Tibial nerve (tissue), 4 donors: ENCODE results near the gene DNAJC6. TPM values are rescaled to one million over a fixed set of nuclear protein-coding genes. Genes with fewer than 3 reads are reported as not detected.

Experiments used
- DNase-seq, 2 donors: peaks; one replicate each; pipeline ENCODE4 v3.0.0-alpha.2; 2019; ENCODE audit warnings: low spot score in 2 of 2
- H3K27ac ChIP-seq, 4 donors: fragments of 200-600 bp; sonication (generic) in 3 of 4; one replicate each; pipeline ENCODE4 v1.5.1; 2017 to 2019; ENCODE audit warnings: mild to moderate bottlenecking in 1 of 4
- H3K27me3 ChIP-seq, 2 donors: fragments of 200-600 bp; sonication (generic) in 1 of 2; one replicate each; pipeline versions ENCODE4 v1.5.1 to v1.6.0; 2017 to 2019
- H3K36me3 ChIP-seq, 3 donors: fragments of 200-600 bp; sonication (generic); one replicate each; pipeline ENCODE4 v1.5.1; 2018 to 2019
- H3K4me1 ChIP-seq, 4 donors: fragments of 200-600 bp; sonication (generic) in 3 of 4; one replicate each; pipeline ENCODE4 v1.5.1; 2017 to 2019
- H3K4me3 ChIP-seq, 4 donors: fragments of 200-600 bp; sonication (generic) in 3 of 4; one replicate each; pipeline ENCODE4 v1.5.1; 2017 to 2019; ENCODE audit warnings: mild to moderate bottlenecking in 1 of 4, moderate library complexity in 1 of 4
- H3K9me3 ChIP-seq, 4 donors: fragments of 200-600 bp; sonication (generic) in 3 of 4; one replicate each; pipeline ENCODE4 v1.5.1; 2017 to 2019
- EP300 ChIP-seq, 2 donors: sonication (generic); formaldehyde crosslinking; IDR thresholded peaks; one replicate each; pipeline ENCODE4 v1.6.1; 2017; ENCODE audit warnings: antibody characterized with exemption in 2 of 2, mild to moderate bottlenecking in 1 of 2
- POLR2A ChIP-seq, 2 donors: fragments of 450-650 bp; IDR thresholded peaks; one replicate each; pipeline ENCODE4 v1.6.1; 2017; ENCODE audit warnings: antibody characterized with exemption in 2 of 2, mild to moderate bottlenecking in 2 of 2, moderate library complexity in 2 of 2
- WGBS, 2 donors: methylation state at CpG; one replicate each; pipeline ENCODE4 v1.1.5; 2018; 5-methylcytosine and 5-hydroxymethylcytosine counted together
- total RNA-seq, 4 donors: library from RNA; depleted of rRNA; stranded (reverse); fragments of >200 nt; gene quantifications; one replicate each; pipeline ENCODE4 v1.1.0, GENCODE V29; 2016
- TF ChIP-seq, protein P1 (sequence below), 5 experiments: fragments of 200-600 bp in 3 of 5; fragments of 450-650 bp in 2 of 5; sonication (generic) in 3 of 5; IDR thresholded peaks; one replicate each; pipeline ENCODE4 v1.5.1; 2016 to 2019; ENCODE audit warnings: antibody characterized with exemption in 5 of 5, mild to moderate bottlenecking in 3 of 5, moderate library complexity in 2 of 5

DNAJC6 gene
- total RNA-seq, 4 donors from 2014 or later: 11.4 to 19.2 (median 16.9) TPM

DNA sequence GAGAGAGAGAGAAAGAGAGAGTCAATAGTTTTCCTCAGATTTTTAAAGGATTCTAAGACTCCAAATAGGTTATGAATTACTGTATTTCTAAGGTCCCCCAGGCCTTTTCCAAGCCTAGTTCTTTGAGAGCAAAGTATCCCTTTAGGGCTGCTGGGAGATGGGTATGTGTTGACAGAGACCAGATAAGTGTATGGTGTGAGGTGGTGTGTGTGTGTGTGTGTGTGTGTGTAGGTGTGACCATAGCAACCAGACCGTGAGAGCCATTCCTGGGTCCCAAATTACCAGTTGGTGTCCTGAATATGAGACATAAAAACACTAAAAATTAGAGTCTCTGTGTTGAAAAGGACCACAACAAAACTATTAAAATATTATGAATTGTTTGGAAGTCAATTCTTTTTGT, 41.7 kb upstream of the DNAJC6 start:
- TF ChIP-seq POLR2A (IDR thresholded peaks at IDR 0.05): no peak
- TF ChIP-seq, protein P1, sequence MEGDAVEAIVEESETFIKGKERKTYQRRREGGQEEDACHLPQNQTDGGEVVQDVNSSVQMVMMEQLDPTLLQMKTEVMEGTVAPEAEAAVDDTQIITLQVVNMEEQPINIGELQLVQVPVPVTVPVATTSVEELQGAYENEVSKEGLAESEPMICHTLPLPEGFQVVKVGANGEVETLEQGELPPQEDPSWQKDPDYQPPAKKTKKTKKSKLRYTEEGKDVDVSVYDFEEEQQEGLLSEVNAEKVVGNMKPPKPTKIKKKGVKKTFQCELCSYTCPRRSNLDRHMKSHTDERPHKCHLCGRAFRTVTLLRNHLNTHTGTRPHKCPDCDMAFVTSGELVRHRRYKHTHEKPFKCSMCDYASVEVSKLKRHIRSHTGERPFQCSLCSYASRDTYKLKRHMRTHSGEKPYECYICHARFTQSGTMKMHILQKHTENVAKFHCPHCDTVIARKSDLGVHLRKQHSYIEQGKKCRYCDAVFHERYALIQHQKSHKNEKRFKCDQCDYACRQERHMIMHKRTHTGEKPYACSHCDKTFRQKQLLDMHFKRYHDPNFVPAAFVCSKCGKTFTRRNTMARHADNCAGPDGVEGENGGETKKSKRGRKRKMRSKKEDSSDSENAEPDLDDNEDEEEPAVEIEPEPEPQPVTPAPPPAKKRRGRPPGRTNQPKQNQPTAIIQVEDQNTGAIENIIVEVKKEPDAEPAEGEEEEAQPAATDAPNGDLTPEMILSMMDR (IDR thresholded peaks at IDR 0.05): no peak
- no peak for TF ChIP-seq EP300 (IDR thresholded peaks at IDR 0.05)
- Histone ChIP-seq H3K27ac (no peak overlapping the region), H3K9me3 (no peaks in the 10 kb centered on the region), H3K27me3 (peaks cover 0 to 6% of the 10 kb centered on the region in 2 donors), H3K4me1 (peaks cover 0 to 28% (median 0%) of the 10 kb centered on the region in 4 donors), H3K4me3 (no peak overlapping the region), H3K36me3 (no peaks in the 10 kb centered on the region)
- no peak for DNase-seq
- WGBS, 2 donors: 65 to 72% methylated on average over 1 of the region's 1 CpG

DNA sequence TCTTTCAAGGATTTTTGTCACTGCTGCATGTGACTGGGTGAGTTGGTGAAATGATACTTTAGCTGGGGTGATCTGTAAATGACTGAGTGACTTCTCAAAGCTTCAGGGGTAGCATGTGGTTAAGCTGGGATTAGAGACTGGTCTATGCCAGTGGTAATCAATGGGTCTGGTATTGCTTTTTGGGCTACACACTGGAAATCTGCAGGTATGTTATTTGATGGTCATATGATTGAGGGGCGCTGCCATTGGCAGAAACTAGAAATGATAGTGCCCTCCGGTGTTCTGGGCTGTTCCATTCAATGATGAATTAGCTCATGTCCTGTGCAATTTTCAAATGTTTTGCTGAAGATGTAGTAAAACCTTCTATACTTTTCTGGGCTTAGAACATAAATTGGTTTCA, 39.7 kb upstream of the DNAJC6 start:
- H3K4me1 ChIP-seq: peaks cover 0 to 21% (median 0%) of the 10 kb centered on the region in 4 donors
- H3K36me3 ChIP-seq: no peaks in the 10 kb centered on the region
- TF ChIP-seq EP300 (IDR thresholded peaks at IDR 0.05) (no peak), POLR2A (IDR thresholded peaks at IDR 0.05) (no peak)
- TF ChIP-seq, protein P1 (IDR thresholded peaks at IDR 0.05): no peak
- H3K4me3 ChIP-seq: no peak overlapping the region
- H3K27ac ChIP-seq: no peak overlapping the region
- no peak for DNase-seq
- WGBS, 2 donors: 83 to 95% methylated on average over 2 of the region's 2 CpGs
- no peaks in the 10 kb centered on the region for H3K9me3 ChIP-seq
- peaks cover 0 to 3% of the 10 kb centered on the region in 2 donors for H3K27me3 ChIP-seq

DNA sequence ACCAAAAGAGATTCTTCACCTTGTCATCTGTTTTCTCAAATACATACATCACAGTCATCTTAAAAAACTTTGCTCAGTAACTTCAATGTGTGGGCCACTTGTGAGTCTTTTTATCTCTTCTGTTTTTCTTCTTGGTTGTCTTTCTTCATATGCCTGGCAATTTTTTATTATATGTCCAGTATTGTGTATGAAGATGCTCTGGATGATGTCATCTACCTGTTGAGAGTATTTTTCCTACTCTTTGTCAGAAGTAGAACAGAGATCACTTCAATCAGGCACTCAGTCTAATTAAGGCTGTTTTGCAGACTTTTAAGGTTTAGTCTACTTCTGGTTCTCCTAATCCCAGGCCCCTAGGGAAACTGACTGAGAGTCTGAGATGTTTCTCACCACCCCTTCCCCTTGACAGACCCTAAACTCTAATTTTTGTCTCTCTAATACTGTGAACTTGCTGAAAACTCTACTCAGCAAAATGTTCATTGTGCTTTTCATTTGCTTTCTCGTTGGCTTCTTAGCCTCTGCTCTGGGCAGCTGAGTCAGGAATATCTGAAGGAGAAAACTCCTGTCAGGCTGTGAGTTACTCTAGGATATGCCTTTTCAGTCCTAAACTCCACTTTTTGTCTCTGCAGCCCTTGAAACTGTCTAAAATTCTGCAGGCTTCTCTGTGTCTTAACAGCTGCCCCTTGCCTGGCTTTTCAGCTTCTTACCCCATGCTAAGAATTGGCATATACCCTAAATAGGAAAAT, 33.0 kb upstream of the DNAJC6 start:
- H3K27me3 ChIP-seq: no peaks in the 10 kb centered on the region
- H3K9me3 ChIP-seq: no peaks in the 10 kb centered on the region
- no peaks in the 10 kb centered on the region for H3K36me3 ChIP-seq
- no peak overlapping the region for H3K4me3 ChIP-seq
- TF ChIP-seq EP300 (IDR thresholded peaks at IDR 0.05) (no peak), POLR2A (IDR thresholded peaks at IDR 0.05) (no peak)
- TF ChIP-seq, protein P1 (IDR thresholded peaks at IDR 0.05): no peak
- H3K27ac ChIP-seq: no peak overlapping the region
- no peaks in the 10 kb centered on the region for H3K4me1 ChIP-seq
- DNase-seq: no peak
- WGBS, 2 donors: 27 to 35% methylated on average over 1 of the region's 1 CpG

DNA sequence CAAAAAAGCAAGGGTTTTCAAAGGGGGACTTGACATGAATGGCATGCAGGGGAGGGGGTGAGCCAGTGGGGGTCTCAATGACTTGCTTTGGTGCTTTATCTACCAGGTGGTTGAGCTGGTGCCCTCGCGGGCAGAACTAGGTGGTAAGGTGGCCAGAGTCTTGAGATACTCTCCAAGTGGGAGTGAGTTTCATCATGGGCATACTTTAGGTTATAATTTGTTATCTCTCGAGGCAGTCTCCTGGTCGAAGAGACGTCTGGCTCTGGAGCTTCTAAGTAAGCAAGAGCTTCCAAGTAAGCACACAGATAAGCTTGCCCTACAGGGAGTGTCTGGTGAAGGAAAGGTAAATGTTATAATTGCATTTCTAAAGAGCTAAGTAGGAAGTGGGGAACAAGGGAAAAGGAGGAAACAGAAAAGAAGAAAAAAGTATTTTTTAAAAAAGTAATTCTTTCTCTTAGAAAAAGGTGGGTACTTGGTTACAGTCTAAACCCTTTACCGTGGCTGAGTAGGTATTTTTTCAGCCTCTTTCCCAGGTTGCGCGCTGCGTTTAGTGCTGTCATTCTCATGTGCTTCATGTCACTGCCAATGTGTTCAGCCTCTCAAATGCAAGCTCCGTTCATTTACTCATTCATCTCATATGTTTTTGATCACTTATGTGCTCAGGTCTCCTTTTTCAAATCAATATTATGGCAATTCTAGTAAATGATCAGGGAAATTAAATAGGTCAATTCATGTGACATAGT, 31.6 kb upstream of the DNAJC6 start:
- no peak for TF ChIP-seq POLR2A (IDR thresholded peaks at IDR 0.05)
- no peak for TF ChIP-seq EP300 (IDR thresholded peaks at IDR 0.05)
- TF ChIP-seq, protein P1 (IDR thresholded peaks at IDR 0.05): no peak
- no peak overlapping the region for H3K27ac ChIP-seq
- no peaks in the 10 kb centered on the region for H3K36me3 ChIP-seq
- no peak for DNase-seq
- 66 to 72% methylated on average over 10 of the region's 10 CpGs for WGBS, 2 donors
- H3K9me3 ChIP-seq: no peaks in the 10 kb centered on the region
- H3K27me3 ChIP-seq: no peaks in the 10 kb centered on the region
- no peak overlapping the region for H3K4me3 ChIP-seq
- no peaks in the 10 kb centered on the region for H3K4me1 ChIP-seq
